Measurements from ENCODE around the gene ZEB2.

Gene ZEB2

DNA sequence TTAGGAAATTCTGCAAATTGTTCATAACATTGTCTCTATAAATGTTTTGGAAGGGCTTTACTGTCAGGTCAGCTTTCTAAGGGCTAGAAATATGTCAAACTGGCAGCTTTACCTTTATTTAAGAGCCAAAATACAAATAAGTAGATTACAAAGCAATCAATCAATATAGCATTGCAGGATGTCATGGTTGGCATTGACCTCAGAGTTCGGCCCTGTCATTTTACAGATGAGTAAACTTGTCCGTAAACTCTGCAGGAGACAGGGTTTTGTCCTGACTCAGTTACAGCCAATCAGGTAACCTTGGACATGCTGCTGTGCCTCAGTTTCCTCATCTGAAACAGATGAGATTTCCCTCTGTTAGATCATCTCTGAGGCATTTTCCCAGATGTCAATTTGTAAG lies 25.9 kb upstream of the ZEB2 start:
- H3K27me3 ChIP-seq (ENCODE audit: control insufficient read depth, low read length), result no peaks in the 10 kb centered on the region
- no peaks in the 10 kb centered on the region for H3K79me2 ChIP-seq (ENCODE audit: control insufficient read depth, low read length)
- H3K27ac ChIP-seq (ENCODE audit: low read depth, low read length), result no peak overlapping the region
- peaks cover 39% of the 10 kb centered on the region for H3K4me1 ChIP-seq (ENCODE audit: control insufficient read depth, low read length)
- no peaks in the 10 kb centered on the region for H3K9me2 ChIP-seq (replicated peaks; ENCODE audit: control insufficient read depth, low read length)
- no peaks in the 10 kb centered on the region for H4K20me1 ChIP-seq (ENCODE audit: control insufficient read depth, insufficient read depth, low read depth, low read length)
- no peak overlapping the region for H3K4me3 ChIP-seq (ENCODE audit: low read length)
- no peak overlapping the region for H3K4me2 ChIP-seq (ENCODE audit: low read length)
- no peaks in the 10 kb centered on the region for H3K36me3 ChIP-seq (ENCODE audit: control insufficient read depth, low read length)
- H3F3A ChIP-seq (ENCODE audit: control insufficient read depth, insufficient read depth), result no peaks in the 10 kb centered on the region
- TF ChIP-seq CTCF (IDR thresholded peaks at IDR 0.05; ENCODE audit: low read depth, low read length, poor library complexity, severe bottlenecking) (no peak), EZH2phosphoT487 (IDR thresholded peaks at IDR 0.05; ENCODE audit: borderline replicate concordance, low read length) (no peak)
- H3K9me3 ChIP-seq (ENCODE audit: control insufficient read depth, insufficient read depth, low read length), result no peaks in the 10 kb centered on the region

- no peak for TF ChIP-seq EZH2phosphoT487 (IDR thresholded peaks at IDR 0.05; ENCODE audit: borderline replicate concordance, low read length)
- no peak for TF ChIP-seq CTCF (IDR thresholded peaks at IDR 0.05; ENCODE audit: low read depth, low read length, poor library complexity, severe bottlenecking)
- no peaks in the 10 kb centered on the region for H3K27me3 ChIP-seq (ENCODE audit: control insufficient read depth, low read length)
- H3K4me1 ChIP-seq (ENCODE audit: control insufficient read depth, low read length), result peaks cover 31% of the 10 kb centered on the region
- no peaks in the 10 kb centered on the region for H3F3A ChIP-seq (ENCODE audit: control insufficient read depth, insufficient read depth)
- H4K20me1 ChIP-seq (ENCODE audit: control insufficient read depth, insufficient read depth, low read depth, low read length), result no peaks in the 10 kb centered on the region
- H3K27ac ChIP-seq (ENCODE audit: low read depth, low read length), result no peak overlapping the region
- no peak overlapping the region for H3K4me3 ChIP-seq (ENCODE audit: low read length)
- H3K9me3 ChIP-seq (ENCODE audit: control insufficient read depth, insufficient read depth, low read length), result no peaks in the 10 kb centered on the region
- no peaks in the 10 kb centered on the region for H3K79me2 ChIP-seq (ENCODE audit: control insufficient read depth, low read length)
- H3K9me2 ChIP-seq (replicated peaks; ENCODE audit: control insufficient read depth, low read length), result no peaks in the 10 kb centered on the region
- H3K36me3 ChIP-seq (ENCODE audit: control insufficient read depth, low read length), result no peaks in the 10 kb centered on the region
- H3K4me2 ChIP-seq (ENCODE audit: low read length), result no peak overlapping the region
Measured at GRCh38 chr2:144544053-144544452, 24.1 kb upstream of the ZEB2 start.

- Histone ChIP-seq H3F3A (ENCODE audit: control insufficient read depth, insufficient read depth) (no peaks in the 10 kb centered on the region), H4K20me1 (ENCODE audit: control insufficient read depth, insufficient read depth, low read depth, low read length) (no peaks in the 10 kb centered on the region), H3K36me3 (ENCODE audit: control insufficient read depth, low read length) (no peaks in the 10 kb centered on the region), H3K4me3 (ENCODE audit: low read length) (no peak overlapping the region), H3K79me2 (ENCODE audit: control insufficient read depth, low read length) (no peaks in the 10 kb centered on the region), H3K27me3 (ENCODE audit: control insufficient read depth, low read length) (no peaks in the 10 kb centered on the region), H3K27ac (ENCODE audit: low read depth, low read length) (no peak overlapping the region), H3K9me3 (ENCODE audit: control insufficient read depth, insufficient read depth, low read length) (no peaks in the 10 kb centered on the region), H3K4me1 (ENCODE audit: control insufficient read depth, low read length) (peaks cover 8% of the 10 kb centered on the region), H3K4me2 (ENCODE audit: low read length) (no peak overlapping the region), H3K9me2 (replicated peaks; ENCODE audit: control insufficient read depth, low read length) (no peaks in the 10 kb centered on the region)
- TF ChIP-seq EZH2phosphoT487 (IDR thresholded peaks at IDR 0.05; ENCODE audit: borderline replicate concordance, low read length), result no peak
- no peak for TF ChIP-seq CTCF (IDR thresholded peaks at IDR 0.05; ENCODE audit: low read depth, low read length, poor library complexity, severe bottlenecking)
Measured at GRCh38 chr2:144541396-144541795, 21.5 kb upstream of the ZEB2 start.
